CD14-positive monocyte (primary cell): Measurements from ENCODE around the gene APOD. TPM values are rescaled to one million over a fixed set of nuclear protein-coding genes. Genes with fewer than 3 reads are reported as not detected.
A peak's percentile ranks its signal among the peaks of the same experiment; 100 is the strongest.

Experiments
- DNase-seq, 3 donors: peaks; one replicate each; pipeline ENCODE4 v3.0.0-alpha.2; 2011 to 2022
- H2AFZ ChIP-seq: 2 replicates; pipeline ENCODE4 v1.6.0; 2012; ENCODE audit warnings: mild to moderate bottlenecking, low read depth, low read length, inconsistent platforms; ENCODE audit not compliant: insufficient read depth, poor library complexity, severe bottlenecking
- H3K27ac ChIP-seq, 2 donors: 1 replicate in 1 of 2; 2 replicates in 1 of 2; pipeline ENCODE4 v1.5.1; 2012 to 2013; ENCODE audit warnings: low read length in 2 of 2, control low read depth in 1 of 2, inconsistent platforms in 1 of 2, low read depth in 1 of 2, mild to moderate bottlenecking in 1 of 2
- H3K27me3 ChIP-seq, 2 donors: one replicate each; pipeline versions ENCODE4 v1.6.0 to v1.6.1; 2011 to 2013; ENCODE audit warnings: low read length in 2 of 2; ENCODE audit not compliant: control insufficient read depth in 2 of 2, insufficient read depth in 2 of 2
- H3K36me3 ChIP-seq, 2 donors: replicated peaks in 1 of 2; 1 replicate in 1 of 2; 2 replicates in 1 of 2; pipeline versions ENCODE4 v1.5.1 to v1.6.1; 2012 to 2013; ENCODE audit warnings: low read length in 2 of 2, control low read depth in 1 of 2, inconsistent platforms in 1 of 2, mild to moderate bottlenecking in 1 of 2; ENCODE audit not compliant: insufficient read depth in 2 of 2, control insufficient read depth in 1 of 2
- H3K4me1 ChIP-seq, 2 donors: 1 replicate in 1 of 2; 2 replicates in 1 of 2; pipeline versions ENCODE4 v1.5.1 to v1.6.1; 2012 to 2013; ENCODE audit warnings: low read length in 2 of 2, control low read depth in 1 of 2, inconsistent platforms in 1 of 2, mild to moderate bottlenecking in 1 of 2, moderate library complexity in 1 of 2; ENCODE audit not compliant: insufficient read depth in 2 of 2, control insufficient read depth in 1 of 2
- H3K4me2 ChIP-seq: replicated peaks from 2 replicates; pipeline ENCODE3; 2012; ENCODE audit warnings: low read length, moderate library complexity, mild to moderate bottlenecking; ENCODE audit not compliant: poor library complexity, severe bottlenecking; ENCODE audit errors: extremely low read depth
- H3K4me3 ChIP-seq, 3 experiments: fragments of 200-600 bp in 1 of 3; sonication (generic) in 1 of 3; replicated peaks in 1 of 3; 1 replicate in 2 of 3; 2 replicates in 1 of 3; pipeline ENCODE4 v1.5.1; 2011 to 2013; ENCODE audit warnings: low read length in 3 of 3, mild to moderate bottlenecking in 3 of 3, control low read depth in 2 of 3, low read depth in 2 of 3, inconsistent platforms in 1 of 3, moderate library complexity in 1 of 3
- H3K79me2 ChIP-seq: 2 replicates; pipeline ENCODE4 v1.6.0; 2012; ENCODE audit warnings: mild to moderate bottlenecking, control low read depth, inconsistent platforms, low read length, moderate library complexity; ENCODE audit not compliant: insufficient read depth
- H3K9ac ChIP-seq: 2 replicates; pipeline ENCODE4 v1.6.0; 2017; ENCODE audit warnings: low read length, mild to moderate bottlenecking; ENCODE audit not compliant: insufficient read depth, poor library complexity, severe bottlenecking
- H3K9me3 ChIP-seq, 2 donors: replicated peaks in 1 of 2; 1 replicate in 1 of 2; 2 replicates in 1 of 2; pipeline versions ENCODE4 v1.5.1 to v1.6.1; 2012 to 2013; ENCODE audit warnings: low read length in 2 of 2, control low read depth in 1 of 2; ENCODE audit not compliant: control insufficient read depth in 1 of 2, insufficient read depth in 1 of 2
- H4K20me1 ChIP-seq: 2 replicates; pipeline ENCODE4 v1.6.0; 2012; ENCODE audit warnings: mild to moderate bottlenecking, low read length, control low read depth, moderate library complexity; ENCODE audit not compliant: insufficient read depth
- H3K27ac Mint-ChIP-seq, 7 donors: one replicate each; pipeline ENCODE4 v1.8.0; 2020; ENCODE audit warnings: mild to moderate bottlenecking in 7 of 7, mixed read lengths in 7 of 7, moderate library complexity in 6 of 7, inconsistent platforms in 2 of 7
- H3K27me3 Mint-ChIP-seq, 3 donors: one replicate each; pipeline ENCODE4 v1.8.0; 2021 to 2022; ENCODE audit warnings: low read depth in 3 of 3, mild to moderate bottlenecking in 3 of 3, mixed read lengths in 3 of 3, moderate library complexity in 3 of 3, inconsistent platforms in 1 of 3
- H3K36me3 Mint-ChIP-seq, 2 donors: one replicate each; pipeline ENCODE4 v1.8.0; 2020; ENCODE audit warnings: mixed read lengths in 2 of 2, inconsistent platforms in 1 of 2, mild to moderate bottlenecking in 1 of 2
- H3K4me1 Mint-ChIP-seq: one replicate; pipeline ENCODE4 v1.8.0; 2020; ENCODE audit warnings: mild to moderate bottlenecking, mixed read lengths
- H3K4me3 Mint-ChIP-seq, 2 donors: one replicate each; pipeline ENCODE4 v1.8.0; 2020; ENCODE audit warnings: mild to moderate bottlenecking in 2 of 2, mixed read lengths in 2 of 2, moderate library complexity in 1 of 2
- H3K9me3 Mint-ChIP-seq, 7 donors: one replicate each; pipeline ENCODE4 v1.8.0; 2020 to 2022; ENCODE audit warnings: mixed read lengths in 7 of 7, mild to moderate bottlenecking in 6 of 7, moderate library complexity in 6 of 7, inconsistent platforms in 2 of 7
- CTCF ChIP-seq: fragments of 200-600 bp; IDR thresholded peaks from one replicate; pipeline ENCODE4 v1.8.0; 2022; ENCODE audit warnings: antibody characterized with exemption, mild to moderate bottlenecking
- WGBS: methylation state at CpG from one replicate; pipeline ENCODE4 v1.1.5; 2013; ENCODE audit warnings: missing lambda C conversion rate; ENCODE audit not compliant: insufficient coverage; 5-methylcytosine and 5-hydroxymethylcytosine counted together
- intact Hi-C, 2 donors: fragments of 100-400 bp; cut with micrococcal nuclease; formaldehyde crosslinking; loops; one replicate each; pipeline versions ENCODE4 v1.15.0 to v1.15.1; 2023
- polyA plus RNA-seq, 3 donors: library from polyadenylated mRNA; depleted of rRNA in 1 of 3; unstranded in 2 of 3; stranded (reverse) in 1 of 3; fragments of 300-500 nt in 2 of 3; fragments of >200 nt in 1 of 3; fragmentation: Illumina TruSeq in 2 of 3; gene quantifications; 1 replicate in 2 of 3; 2 replicates in 1 of 3; pipeline ENCODE4 v1.2.3, GENCODE V29; 2012 to 2021

Gene APOD
- polyA plus RNA-seq, 3 donors, result not detected

GRCh38 chr3:195596765-195597171 lies 13.0 kb upstream of the APOD start:
- TF ChIP-seq CTCF, result no peak
- no peaks in the 10 kb centered on the region for H3K79me2 ChIP-seq
- no peak overlapping the region for H3K4me3 Mint-ChIP-seq
- no peak overlapping the region for H3K9ac ChIP-seq
- no peaks in the 10 kb centered on the region for H3K4me1 ChIP-seq
- no peak overlapping the region for H3K4me3 ChIP-seq
- peaks cover 0 to 7% of the 10 kb centered on the region in 2 donors for H3K9me3 ChIP-seq
- peaks cover 5 to 17% (median 5%) of the 10 kb centered on the region in 3 donors for H3K27me3 Mint-ChIP-seq
- WGBS, result 0% methylated on average over 1 of the region's 3 CpGs
- H3K4me1 Mint-ChIP-seq, result peaks cover 6% of the 10 kb centered on the region
- H4K20me1 ChIP-seq, result no peaks in the 10 kb centered on the region
- H2AFZ ChIP-seq, result no peak overlapping the region
- intact Hi-C loops, result no loop called here
- no peak overlapping the region for H3K4me2 ChIP-seq
- no peaks in the 10 kb centered on the region for H3K36me3 Mint-ChIP-seq
- H3K27ac ChIP-seq, result no peak overlapping the region
- peaks cover 2% of the 10 kb centered on the region in 2 donors for H3K27me3 ChIP-seq
- no peaks in the 10 kb centered on the region for H3K36me3 ChIP-seq
- peaks cover 0 to 15% (median 10%) of the 10 kb centered on the region in 7 donors for H3K9me3 Mint-ChIP-seq
- no peak for DNase-seq
- H3K27ac Mint-ChIP-seq, result no peak overlapping the region

DNA sequence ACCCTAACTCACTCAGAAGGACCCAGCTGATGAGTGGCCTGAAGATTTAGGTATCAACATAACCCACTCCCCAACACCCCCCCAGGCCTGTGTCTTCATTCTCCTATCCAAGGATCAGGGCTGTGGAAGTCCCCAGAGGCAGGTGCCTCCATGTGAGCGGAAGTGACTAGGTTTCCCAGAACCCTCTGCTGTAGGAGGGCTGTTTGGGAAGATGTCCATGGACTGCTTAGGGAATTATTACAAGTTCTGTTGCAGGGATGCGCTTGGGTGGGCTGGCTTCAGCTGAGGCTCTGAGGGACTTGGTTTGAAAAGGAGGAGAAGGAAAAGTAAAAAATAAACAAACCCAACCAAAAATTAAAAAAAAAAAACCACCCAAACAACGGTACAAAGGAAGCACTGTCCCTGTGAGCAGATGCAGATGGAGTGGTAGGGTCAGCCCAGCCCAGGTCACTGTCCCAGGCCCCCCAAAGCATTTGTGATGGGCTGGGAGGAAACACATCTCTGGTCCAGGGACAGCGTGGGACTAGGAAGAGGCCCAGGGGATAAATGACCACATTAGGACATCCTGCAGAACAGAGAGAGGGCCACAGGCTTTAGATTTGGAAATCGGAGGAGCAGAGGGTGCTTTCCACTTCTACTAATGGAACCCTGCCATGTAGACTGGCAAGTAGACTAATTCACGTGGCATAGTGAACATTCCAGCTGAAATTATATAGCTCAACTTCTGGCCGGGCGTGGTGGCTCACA lies 12.2 kb upstream of the APOD start:
- no peaks in the 10 kb centered on the region for H3K36me3 Mint-ChIP-seq
- no peaks in the 10 kb centered on the region for H3K4me1 ChIP-seq
- H3K9me3 ChIP-seq, result peaks cover 0 to 9% of the 10 kb centered on the region in 2 donors
- H4K20me1 ChIP-seq, result no peaks in the 10 kb centered on the region
- H3K27me3 ChIP-seq, result peaks cover 2% of the 10 kb centered on the region in 2 donors
- no peak overlapping the region for H3K27ac ChIP-seq
- no peak overlapping the region for H3K4me2 ChIP-seq
- TF ChIP-seq CTCF, result no peak
- no peak overlapping the region for H3K9ac ChIP-seq
- H3K4me1 Mint-ChIP-seq, result peaks cover 8% of the 10 kb centered on the region
- no peaks in the 10 kb centered on the region for H3K79me2 ChIP-seq
- H3K27me3 Mint-ChIP-seq, result peaks cover 5 to 19% (median 5%) of the 10 kb centered on the region in 3 donors
- 80% methylated on average over 1 of the region's 8 CpGs for WGBS
- DNase-seq, result no peak
- no peak overlapping the region for H3K4me3 Mint-ChIP-seq
- no peaks in the 10 kb centered on the region for H3K36me3 ChIP-seq
- no peak overlapping the region for H2AFZ ChIP-seq
- peak overlapping the region in 1 of 7 donors; percentile 51 for H3K27ac Mint-ChIP-seq
- H3K4me3 ChIP-seq, result no peak overlapping the region
- intact Hi-C loops, result no loop called here
- H3K9me3 Mint-ChIP-seq, result peaks cover 0 to 18% (median 8%) of the 10 kb centered on the region in 7 donors
